ENCODE data around the gene SCUBE3.
A peak's percentile ranks its signal among the peaks of the same experiment; 100 is the strongest.

Gene SCUBE3

DNA sequence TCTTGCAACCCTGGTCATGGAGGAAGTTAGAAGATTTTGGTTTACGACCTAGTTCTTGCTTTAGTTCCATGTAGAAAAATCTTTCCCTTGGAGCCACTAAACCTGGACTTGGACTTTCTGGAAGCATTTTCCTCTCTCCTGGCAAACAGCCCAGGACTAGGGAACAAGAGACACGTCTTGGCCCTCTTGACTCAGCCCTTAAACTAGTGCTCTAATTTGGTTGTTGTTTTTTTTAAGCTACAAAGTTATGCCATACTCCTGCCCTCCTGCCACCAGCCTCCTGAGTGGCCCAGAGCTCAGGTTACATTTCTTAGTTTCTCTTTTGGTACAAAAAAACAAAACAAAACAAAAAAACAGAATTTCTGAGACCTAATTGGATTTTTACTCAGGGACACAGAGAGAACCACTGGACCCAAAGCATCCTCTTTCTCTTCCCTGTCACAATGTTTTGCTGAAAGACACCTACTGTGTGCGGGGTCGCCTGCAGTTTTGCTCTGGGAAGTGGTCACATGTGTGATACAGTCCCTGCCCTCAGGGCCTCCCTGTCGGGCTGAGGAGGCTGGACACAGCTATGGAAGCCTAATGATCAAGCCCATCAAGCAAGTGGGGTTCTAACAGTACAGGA is 32.3 kb upstream of the SCUBE3 start:
- DNase-seq (ENCODE audit: low read depth in 2 of 2): no peak

DNA sequence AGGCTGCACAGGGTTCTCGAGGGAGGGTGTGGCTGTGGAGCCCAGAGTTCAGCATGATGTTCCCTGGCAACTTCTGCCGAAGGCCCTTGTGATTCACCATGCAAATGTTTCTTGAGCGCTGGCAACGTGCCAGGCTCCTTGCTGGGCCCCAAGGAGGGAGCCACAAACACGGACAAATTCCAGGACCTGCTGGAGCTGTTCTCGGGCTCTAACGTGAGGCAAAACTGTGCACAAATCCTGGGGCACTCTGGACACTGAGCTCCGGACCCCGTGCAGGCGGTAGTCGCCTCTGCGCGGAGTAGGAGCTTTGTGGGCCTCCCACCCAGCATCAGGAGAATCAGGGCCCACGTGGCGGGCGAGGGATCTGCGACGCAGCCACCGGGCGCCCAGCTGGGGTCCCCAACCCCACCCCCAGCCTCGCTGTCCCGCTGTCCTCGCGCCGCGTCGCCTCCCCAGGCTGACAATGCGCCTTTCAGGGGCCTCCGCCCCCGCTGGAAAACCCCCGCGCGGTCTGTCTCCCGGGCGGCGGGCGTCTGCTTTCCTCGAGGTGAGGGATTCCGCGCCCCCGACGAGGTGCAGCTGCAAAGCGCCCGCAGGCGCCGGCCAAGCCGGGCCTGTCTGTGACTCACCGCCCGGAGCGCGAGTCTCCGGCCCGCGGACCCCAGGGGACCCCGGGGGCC is 31.7 kb upstream of the SCUBE3 start:
- DNase-seq (ENCODE audit: low read depth in 2 of 2): no peak

DNA sequence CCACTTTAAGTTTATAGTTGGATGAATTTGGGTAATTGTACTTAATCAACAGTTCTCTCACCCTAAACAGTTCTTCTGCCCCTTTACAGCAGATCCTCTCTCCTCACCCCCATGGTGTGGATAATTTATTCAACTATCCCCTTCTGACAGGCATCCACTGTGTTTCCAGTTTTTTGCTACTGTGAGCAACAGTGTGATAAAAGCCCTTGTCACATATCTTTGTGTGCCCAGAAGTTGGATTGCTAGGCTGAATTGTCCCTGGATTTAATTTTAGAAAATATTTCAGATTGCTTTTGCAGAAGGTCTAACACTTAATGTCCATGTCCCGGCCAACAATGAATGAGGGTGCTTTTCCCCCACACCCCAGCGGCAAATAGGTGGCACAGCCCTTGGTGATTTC is 30.5 kb upstream of the SCUBE3 start:
- no peak for DNase-seq (ENCODE audit: low read depth in 2 of 2)

DNA sequence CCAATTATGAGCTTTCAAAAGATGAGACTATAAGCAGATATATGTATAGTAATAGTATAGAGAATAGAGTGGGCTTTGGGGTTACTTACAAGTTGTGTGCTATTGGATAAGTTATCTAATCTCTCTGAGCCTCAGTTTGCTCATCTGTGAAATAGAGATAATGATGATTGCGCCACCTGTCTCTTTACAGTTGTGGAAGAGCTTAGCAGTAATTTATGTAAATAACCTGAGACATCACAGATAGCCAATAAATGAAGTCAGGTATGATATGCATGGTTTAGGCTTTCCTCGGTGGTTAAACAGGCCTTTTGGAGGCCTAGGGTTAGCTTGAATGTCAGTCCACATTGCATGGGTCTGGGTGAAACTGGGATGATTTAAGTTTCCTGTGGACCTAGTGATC is 29.8 kb upstream of the SCUBE3 start:
- no peak for DNase-seq (ENCODE audit: low read depth in 2 of 2)

DNA sequence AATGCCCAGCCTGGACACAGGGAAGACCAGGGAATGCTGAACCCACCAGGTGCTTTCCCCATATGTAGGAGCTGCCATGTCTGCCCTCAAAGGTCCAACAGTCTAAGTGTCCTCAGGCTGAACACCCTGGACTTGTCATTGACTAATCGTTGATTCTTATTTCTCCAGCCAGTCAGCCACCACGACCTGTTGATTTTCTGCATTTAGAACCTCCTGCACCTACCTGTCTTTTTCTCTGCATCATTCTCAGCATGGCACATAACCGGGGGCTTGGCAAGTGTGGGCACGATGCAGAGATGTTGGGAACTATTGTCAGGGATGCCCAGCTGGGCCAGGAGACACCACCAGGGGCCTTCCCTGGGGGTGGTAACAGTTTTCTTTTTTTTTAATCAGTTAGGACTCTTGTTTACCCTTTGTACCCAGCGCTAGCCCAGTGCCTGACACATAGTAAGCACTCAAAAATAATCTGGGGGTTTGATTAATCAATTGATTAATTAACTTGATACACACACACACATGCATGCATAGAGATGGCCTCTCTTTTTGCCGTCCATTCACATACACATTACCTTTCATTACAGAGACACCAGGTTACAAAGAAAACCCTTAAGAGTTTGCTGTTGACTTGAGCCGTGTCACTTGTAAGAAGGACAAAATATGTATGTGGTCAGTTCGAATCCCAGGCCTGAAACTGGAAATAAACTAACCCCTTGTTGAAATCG is 29.0 kb upstream of the SCUBE3 start:
- DNase-seq (ENCODE audit: low read depth in 2 of 2): no peak

DNA sequence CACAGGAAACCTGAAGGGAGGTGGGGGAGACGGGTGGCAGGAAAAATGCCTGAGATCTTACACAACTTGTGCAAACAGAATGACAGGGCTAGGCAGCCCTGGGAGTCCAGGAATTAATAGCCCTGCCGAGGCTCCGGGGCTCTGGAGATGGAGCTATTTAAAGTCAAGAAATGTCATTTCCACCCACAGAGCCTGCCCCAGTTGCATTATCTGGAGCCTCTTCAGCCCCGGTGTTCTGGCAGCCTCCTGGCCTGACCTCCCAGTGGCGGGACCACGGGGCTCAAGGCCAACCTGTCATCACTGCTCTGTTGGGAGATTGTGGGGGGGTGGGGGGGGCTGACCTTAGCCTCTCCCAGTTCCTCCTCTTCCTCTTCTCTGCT is 28.5 kb upstream of the SCUBE3 start:
- DNase-seq (ENCODE audit: low read depth in 2 of 2): no peak

DNA sequence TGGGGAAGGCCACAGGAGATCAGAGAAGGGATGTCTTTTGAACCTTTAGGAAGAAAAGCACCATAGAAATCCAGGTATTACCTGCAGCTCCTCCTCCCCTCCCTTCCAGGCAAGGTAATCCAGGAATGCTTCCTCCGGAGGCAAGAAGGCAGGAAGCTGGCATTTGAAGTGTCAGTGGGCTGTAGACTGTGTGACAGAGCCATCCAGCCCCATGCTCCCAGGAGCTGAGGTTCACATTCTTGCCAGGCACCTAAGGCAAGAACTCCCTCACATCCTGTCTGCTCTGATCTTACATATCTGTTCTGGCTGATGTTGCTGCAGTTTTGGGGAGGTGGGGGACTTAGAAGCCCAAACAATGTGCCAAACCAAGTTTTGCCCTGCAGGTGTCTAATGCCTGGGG is 27.8 kb upstream of the SCUBE3 start:
- DNase-seq (ENCODE audit: low read depth in 2 of 2): no peak

DNA sequence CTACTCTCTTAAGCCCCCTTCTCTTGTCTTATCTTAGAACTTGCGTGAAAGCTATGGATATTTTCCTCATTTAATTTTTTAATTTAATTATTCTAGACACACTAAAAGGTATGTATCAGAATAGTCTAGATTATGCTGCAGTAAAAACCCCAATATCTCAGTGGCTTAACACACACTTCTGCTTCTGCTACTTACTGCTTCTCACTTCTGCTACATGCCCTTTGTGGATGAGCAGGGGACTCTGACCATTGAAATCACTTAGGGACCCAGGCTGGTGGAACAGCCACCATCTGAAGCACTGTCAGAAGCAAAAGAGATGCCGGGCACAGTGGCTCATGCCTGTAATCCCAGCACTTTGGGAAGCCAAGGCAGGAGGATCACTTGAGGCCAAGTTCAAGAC is 27.2 kb upstream of the SCUBE3 start:
- no peak for DNase-seq (ENCODE audit: low read depth in 2 of 2)

DNA sequence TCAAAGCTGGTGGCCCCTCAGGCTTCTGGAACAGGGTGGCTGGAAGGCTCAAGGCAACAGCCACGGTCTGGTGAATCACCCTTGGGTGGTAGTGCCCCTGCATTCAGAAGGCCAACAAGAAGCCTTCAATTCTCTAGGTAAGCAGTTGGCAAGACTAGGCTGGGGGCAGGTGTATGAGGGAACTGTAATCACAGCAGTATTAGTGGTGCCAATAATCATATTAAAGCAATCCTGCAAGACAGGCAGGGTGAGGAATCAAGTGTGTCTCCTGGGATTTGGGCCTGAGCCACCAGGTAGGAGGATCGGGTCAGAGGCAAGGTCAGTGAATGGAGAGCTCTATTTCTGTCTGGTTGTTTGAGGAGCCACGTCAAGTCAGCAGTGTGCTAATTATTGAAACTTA is 24.9 kb upstream of the SCUBE3 start:
- DNase-seq (ENCODE audit: low read depth in 2 of 2): no peak

DNA sequence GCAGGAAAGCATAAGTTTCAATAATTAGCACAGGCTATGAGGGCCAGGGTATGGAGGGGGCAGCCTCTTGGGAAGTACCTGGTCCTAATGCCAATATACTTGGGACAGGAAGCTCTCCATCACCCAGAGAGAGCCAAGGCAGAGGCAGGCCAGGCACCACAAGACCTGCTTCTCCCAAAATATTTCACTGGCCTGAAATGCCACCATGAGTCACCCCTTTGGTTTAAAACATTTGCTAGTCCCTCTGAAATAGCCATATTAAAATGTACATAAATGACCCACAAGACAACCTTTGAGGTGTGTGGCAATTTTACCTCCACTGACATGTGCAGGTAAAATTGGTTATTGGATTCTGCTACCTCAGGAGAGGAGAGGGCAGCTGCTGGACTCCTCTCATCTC is 23.4 kb upstream of the SCUBE3 start:
- DNase-seq (ENCODE audit: low read depth in 2 of 2): no peak

DNA sequence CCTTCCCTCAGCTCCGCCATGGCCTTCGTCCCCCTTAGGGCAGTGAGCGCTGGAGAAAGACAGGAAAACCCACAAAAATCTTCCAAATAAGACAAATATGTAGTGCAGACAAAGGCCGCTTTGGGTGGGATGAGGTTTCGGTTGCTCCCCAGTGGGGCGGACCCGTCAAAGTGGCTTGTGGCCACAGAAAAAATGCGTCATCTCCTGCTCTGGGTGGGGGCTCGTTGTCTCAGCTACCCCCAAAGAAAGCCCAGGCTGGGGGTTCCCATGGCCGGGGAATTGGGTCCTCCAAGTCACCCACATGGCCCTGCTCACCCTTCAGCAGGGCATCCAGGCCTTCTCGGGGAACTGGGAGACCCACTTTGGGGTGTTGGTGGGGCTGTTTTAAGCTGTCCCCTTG is 21.9 kb upstream of the SCUBE3 start:
- peak in 1 of 2 donors; percentile 8 for DNase-seq (ENCODE audit: low read depth in 2 of 2)

DNA sequence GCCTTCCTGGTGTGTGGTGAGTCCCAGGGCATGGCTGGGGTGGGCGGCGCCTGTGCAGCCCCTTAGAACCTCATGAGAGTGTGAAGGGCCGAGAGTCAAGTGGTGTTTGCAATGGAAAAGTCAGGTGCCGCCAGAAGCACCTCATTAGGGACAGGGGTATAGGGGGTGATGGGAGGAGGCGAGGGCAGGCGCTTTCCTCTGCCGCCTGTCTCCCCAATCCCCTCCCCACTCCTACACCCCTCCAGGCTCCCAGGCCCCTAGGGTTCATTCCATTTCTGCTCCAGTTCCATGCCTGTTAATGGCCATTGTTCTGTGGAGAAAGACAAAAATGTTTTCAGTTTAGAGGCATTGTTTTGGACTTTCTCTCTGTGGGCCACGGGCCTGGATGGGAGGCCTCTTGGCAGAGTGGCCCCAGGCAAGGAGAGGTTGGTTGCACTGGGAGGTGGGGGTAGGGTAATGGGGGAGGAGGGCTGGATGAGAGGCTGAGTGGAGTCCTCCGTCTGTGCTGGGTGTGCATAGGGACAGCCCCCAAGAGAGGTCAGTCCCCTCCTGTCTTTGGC is 21.4 kb upstream of the SCUBE3 start:
- DNase-seq (ENCODE audit: low read depth in 2 of 2): no peak

DNA sequence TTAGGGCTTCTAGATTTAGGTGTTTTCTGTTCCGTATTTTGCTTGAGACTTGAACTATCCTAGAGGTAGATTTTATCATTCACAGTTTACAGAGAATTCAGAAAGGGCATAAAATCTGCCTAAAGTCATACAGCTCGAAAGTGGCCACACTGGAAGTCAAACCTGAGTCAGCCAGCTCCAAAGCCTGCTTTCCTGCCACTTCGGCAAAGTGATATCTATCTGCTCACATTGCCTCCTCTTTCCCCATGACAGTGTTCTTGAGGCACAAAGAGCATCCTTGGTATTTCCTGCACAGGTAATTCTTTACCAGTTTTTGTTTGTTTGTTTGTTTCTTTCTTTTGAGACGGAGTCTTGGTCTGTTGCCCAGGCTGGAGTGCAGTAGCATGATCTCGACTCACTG is 19.4 kb upstream of the SCUBE3 start:
- DNase-seq (ENCODE audit: low read depth in 2 of 2): no peak

DNA sequence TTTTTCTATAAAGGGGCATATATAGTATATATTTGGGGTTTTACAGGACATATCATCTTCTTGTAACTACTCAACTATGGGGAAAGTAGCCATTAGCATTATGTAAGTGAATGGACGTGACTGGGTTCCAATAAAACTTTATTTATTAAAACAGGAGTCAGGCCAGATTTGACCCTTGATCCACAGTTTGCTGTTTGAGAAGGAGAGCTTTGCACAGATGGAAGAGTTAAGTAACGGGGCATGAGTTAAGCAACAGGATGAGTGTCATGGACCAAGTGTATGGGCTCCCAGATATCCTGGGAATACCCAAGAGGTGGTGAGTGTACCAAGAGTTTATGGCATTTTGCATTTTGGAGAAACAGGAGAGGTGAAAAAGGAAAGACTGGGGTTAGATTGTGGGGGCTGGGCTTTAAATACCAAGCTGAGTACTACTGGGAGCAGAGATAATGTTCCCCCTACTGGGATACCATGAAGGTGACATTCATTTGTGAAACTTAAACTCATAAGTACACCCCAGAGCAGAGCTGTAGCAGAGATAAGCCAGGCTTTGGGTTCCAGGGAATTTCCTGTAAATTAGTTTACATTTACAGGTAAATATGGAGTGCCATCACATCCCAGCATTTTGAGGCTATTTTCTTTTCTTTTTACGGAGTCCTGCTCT is 18.5 kb upstream of the SCUBE3 start:
- DNase-seq (ENCODE audit: low read depth in 2 of 2): no peak

DNA sequence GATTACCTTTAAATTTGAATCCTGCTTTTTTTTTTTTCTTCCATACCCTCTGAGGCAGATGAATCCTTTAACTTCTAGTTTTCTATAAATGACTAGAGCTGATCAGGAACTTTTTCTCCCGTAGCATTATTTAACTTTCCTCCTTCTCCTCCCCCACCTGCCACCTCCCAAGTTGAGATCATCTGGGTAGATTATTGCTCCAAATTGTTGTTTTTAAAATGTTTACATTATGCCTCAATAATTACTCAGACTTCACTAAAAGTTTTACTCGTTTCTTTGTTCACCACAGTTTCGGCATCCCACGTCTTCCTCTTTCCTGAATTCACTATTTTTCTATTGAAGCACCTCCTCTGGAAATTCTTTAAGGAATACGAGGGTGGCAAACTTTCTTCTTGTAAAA is 16.6 kb upstream of the SCUBE3 start:
- no peak for DNase-seq (ENCODE audit: low read depth in 2 of 2)

DNA sequence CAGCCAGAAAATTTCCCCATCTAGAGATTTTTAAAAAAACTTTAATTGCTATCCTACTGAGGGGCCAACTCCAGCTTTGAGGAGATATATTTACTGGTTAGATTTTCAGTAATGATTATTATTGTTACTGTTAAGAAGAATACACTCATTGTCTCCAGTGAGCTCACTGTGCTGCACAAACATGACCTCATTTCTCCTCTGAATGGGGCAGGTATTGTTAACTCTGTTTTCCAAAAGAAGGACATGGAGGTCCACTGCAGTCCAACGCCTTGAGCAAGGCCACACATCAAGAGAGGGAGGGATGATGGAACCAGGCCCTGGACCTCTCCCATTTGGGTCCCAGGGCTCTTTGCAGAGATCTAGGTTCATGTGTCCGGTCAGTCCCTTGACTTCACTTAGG is 13.9 kb upstream of the SCUBE3 start:
- DNase-seq (ENCODE audit: low read depth in 2 of 2): no peak

DNA sequence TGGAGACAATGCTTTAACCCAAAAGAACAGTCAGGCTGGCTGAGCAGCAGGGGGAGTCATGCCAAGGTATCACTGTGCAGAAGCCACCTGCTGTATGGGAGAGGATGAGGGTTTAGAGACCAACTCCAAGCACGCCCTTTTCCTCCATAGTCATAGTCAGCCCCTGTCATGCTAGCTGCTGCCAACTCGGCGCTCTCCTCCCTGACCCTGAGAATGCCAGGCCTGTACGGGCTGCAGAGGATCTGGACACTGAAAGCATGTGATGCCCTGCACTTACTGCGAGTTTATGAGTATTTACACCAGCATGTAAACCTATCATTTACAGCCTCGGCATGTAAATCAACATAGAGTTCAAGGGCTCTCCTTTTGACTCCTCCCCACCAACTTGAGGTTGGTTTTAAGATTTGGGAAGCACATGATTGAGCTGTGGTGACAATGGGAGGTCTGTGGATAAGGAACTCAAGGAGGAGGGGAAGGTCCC is 11.7 kb upstream of the SCUBE3 start:
- no peak for DNase-seq (ENCODE audit: low read depth in 2 of 2)

DNA sequence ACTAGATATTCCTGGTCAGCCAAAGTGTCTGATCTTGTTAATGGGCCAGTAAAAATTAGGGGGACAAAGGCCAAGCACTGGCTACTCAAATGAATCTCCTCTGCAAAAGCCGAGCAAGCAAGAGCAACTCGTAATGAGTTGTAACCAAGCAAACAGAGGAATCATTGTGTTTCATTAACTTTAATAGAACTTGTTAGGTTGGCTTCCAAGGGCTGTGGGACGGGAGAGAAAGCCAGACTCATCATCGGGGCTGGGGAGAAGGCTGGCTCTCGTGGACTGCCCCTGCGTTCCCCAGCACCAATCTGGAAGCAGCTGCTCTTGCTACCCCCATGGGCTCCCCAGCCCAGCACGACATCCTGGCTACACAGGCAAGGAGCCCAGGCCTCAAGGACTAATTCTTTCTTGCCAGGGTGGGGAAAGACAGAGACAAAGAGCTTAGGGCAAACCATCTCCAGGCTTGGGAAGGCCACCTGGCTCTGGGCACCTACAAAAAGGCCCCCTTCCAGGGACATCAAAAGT is 10.5 kb upstream of the SCUBE3 start:
- no peak for DNase-seq (ENCODE audit: low read depth in 2 of 2)

DNA sequence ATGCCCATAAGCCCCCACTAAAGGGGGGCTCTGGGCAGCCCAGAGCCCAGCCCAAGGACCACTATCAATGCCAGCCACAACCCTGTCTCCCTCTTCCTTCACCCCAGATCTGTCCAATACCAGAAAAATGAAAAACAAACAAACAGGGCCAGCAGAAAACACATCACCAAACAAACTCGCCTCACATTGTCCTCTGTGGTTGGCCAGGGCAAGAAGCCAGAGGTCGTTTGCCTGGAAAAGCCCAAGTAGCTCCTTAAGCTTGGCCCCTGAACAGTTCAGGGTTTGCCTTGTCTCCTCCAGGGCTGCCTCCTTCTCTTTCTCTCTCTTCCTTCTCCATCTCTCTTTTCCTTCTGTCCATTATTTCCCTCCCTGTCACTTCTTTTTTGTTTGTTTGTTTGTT is 10.1 kb upstream of the SCUBE3 start:
- no peak for DNase-seq (ENCODE audit: low read depth in 2 of 2)

DNA sequence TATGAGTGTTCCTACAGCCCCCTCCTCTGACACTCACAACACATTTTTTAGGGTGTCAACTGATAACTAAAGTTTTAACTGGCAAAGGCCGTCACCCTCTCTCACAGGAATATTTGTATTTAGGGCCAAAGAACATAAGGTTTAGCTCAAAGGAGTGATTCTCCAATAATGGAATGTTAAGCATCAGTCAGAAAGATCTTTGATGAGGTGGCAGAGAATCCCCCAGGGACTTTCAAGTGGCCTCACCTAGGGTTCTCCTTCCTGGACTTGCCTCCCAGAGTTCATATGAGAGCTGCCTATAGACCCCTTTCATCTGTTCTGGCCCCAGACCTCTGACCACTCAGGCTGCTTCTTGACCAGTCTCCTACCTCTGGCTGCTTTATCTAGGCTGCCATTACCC is 7.4 kb upstream of the SCUBE3 start:
- no peak for DNase-seq (ENCODE audit: low read depth in 2 of 2)

DNA sequence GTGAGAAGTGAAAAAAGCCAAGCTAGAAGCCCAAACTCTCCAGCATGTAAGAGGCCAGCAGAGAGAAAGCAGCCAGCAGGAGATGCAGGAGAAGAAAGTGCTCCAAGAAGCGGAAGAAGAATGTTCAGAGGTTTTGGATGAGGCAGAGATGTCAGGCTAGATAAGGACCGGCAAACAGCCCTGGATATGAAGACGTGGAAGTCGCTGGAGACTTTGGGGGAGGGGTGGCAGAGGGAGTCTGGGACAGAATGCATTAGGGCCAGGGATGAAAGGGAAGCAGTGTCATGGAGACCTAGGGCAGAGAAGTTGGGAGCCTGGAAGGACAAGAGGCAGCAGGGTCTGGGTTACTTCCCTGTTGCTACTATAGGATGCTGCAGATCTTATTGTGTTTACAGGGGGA is 5.3 kb upstream of the SCUBE3 start:
- DNase-seq (ENCODE audit: low read depth in 2 of 2): no peak

DNA sequence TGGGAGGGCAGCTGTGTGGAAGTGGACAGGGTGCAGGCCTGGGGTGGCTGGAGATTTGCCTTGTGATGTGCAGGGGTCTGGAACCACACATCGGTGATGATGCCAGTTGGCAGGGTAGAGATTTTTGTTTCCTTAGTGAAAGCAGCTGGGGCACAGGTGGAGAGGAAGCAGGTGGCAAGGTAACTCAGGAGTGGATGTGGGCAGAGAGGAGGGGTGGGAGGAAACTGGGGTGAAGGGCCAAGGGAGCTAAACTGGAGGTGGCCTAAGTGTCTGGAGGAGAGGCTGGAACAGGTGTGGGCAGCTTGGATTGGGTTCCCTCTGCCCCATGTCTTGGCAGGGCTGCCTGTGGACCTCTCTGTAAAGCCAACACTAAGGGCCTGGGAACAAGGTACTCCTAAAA is 4.7 kb upstream of the SCUBE3 start:
- DNase-seq (ENCODE audit: low read depth in 2 of 2): no peak

Measured in activated CD8-positive, alpha-beta memory T cell treated with anti-CD3 and anti-CD28 coated beads for 4 hours (primary cell).